A673 (cell line): Measurements from ENCODE around the gene N4BP3.

Source experiments
- EZH2 ChIP-seq: fragments of 200-600 bp; sonication (generic); IDR thresholded peaks from 2 replicates; pipeline ENCODE4 v1.6.1; 2017; ENCODE audit warnings: borderline replicate concordance, low read depth, mild to moderate bottlenecking, mixed read lengths, antibody characterized with exemption, low read length; ENCODE audit not compliant: poor library complexity, severe bottlenecking
- TF ChIP-seq, protein P1 (sequence below): fragments of 300-800, 200-600 bp; sonication (generic); conservative IDR thresholded peaks from 2 replicates; pipeline ENCODE4 v1.5.1; 2017; ENCODE audit warnings: low read depth, mild to moderate bottlenecking, antibody characterized with exemption, low read length, moderate library complexity, mixed read lengths

DNA sequence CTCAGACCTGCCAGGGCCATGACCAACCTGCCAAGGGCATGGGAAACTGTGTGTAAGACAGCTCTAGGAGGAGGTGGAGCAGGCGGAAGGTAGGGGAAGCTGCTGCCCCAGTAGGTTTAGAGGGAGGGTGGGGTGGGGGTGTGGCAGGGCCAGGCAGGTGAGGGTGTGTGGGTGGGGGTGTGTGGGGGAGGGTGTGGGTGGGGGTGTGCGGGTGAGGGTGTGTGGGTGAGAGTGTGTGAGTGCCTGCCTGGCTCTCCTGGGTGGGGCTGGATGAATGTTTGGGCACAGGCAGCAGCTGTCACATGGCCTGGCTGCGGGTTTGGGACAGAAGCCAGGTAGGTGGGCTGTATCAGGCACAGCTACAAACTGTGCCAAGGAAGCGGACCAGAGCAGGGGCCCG, 8.8 kb upstream of the N4BP3 start:
- TF ChIP-seq, protein P1, sequence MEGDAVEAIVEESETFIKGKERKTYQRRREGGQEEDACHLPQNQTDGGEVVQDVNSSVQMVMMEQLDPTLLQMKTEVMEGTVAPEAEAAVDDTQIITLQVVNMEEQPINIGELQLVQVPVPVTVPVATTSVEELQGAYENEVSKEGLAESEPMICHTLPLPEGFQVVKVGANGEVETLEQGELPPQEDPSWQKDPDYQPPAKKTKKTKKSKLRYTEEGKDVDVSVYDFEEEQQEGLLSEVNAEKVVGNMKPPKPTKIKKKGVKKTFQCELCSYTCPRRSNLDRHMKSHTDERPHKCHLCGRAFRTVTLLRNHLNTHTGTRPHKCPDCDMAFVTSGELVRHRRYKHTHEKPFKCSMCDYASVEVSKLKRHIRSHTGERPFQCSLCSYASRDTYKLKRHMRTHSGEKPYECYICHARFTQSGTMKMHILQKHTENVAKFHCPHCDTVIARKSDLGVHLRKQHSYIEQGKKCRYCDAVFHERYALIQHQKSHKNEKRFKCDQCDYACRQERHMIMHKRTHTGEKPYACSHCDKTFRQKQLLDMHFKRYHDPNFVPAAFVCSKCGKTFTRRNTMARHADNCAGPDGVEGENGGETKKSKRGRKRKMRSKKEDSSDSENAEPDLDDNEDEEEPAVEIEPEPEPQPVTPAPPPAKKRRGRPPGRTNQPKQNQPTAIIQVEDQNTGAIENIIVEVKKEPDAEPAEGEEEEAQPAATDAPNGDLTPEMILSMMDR, result no peak
- TF ChIP-seq EZH2, result no peak
